ENCODE results near the gene TMEM138. TPM values are rescaled to one million over a fixed set of nuclear protein-coding genes. Genes with fewer than 3 reads are reported as not detected.

The TMEM138 gene
- total and polyA plus RNA-seq, 9 donors = 21.5 to 115 (median 53.4) TPM

GRCh38 chr11:61349189-61349751 is 12.9 kb upstream of the TMEM138 start:
- Histone ChIP-seq H3K27ac (no peak overlapping the region), H3K36me3 (no peaks in the 10 kb centered on the region), H3K4me3 (no peak overlapping the region), H3K27me3 (no peaks in the 10 kb centered on the region), H3K9me3 (no peaks in the 10 kb centered on the region), H3K4me1 (ENCODE audit: insufficient read depth) (peaks cover 15% of the 10 kb centered on the region)
- 84 to 89% (median 86%) methylated on average over 12 of the region's 12 CpGs for WGBS, 3 donors
- TF ChIP-seq EP300 (IDR thresholded peaks at IDR 0.05) (no peak), POLR2A (IDR thresholded peaks at IDR 0.05) (no peak)
- TF ChIP-seq, protein P1, sequence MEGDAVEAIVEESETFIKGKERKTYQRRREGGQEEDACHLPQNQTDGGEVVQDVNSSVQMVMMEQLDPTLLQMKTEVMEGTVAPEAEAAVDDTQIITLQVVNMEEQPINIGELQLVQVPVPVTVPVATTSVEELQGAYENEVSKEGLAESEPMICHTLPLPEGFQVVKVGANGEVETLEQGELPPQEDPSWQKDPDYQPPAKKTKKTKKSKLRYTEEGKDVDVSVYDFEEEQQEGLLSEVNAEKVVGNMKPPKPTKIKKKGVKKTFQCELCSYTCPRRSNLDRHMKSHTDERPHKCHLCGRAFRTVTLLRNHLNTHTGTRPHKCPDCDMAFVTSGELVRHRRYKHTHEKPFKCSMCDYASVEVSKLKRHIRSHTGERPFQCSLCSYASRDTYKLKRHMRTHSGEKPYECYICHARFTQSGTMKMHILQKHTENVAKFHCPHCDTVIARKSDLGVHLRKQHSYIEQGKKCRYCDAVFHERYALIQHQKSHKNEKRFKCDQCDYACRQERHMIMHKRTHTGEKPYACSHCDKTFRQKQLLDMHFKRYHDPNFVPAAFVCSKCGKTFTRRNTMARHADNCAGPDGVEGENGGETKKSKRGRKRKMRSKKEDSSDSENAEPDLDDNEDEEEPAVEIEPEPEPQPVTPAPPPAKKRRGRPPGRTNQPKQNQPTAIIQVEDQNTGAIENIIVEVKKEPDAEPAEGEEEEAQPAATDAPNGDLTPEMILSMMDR (IDR thresholded peaks at IDR 0.05) = no peak
- DNase-seq = peak in 1 of 5 donors; percentile 32
- intact Hi-C loops (cut with DNase I) = no loop called here

GRCh38 chr11:61349916-61350315 is 12.3 kb upstream of the TMEM138 start:
- Histone ChIP-seq H3K36me3 (no peaks in the 10 kb centered on the region), H3K27ac (no peak overlapping the region), H3K27me3 (no peaks in the 10 kb centered on the region), H3K4me1 (ENCODE audit: insufficient read depth) (peaks cover 15% of the 10 kb centered on the region), H3K9me3 (no peaks in the 10 kb centered on the region), H3K4me3 (no peak overlapping the region)
- TF ChIP-seq EP300 (IDR thresholded peaks at IDR 0.05) = no peak
- TF ChIP-seq, protein P1 (IDR thresholded peaks at IDR 0.05) = no peak
- TF ChIP-seq POLR2A (IDR thresholded peaks at IDR 0.05) = no peak
- no peak for DNase-seq
- intact Hi-C loops (cut with DNase I) = no loop called here
- 90 to 94% (median 91%) methylated on average over 10 of the region's 10 CpGs for WGBS, 3 donors

DNA sequence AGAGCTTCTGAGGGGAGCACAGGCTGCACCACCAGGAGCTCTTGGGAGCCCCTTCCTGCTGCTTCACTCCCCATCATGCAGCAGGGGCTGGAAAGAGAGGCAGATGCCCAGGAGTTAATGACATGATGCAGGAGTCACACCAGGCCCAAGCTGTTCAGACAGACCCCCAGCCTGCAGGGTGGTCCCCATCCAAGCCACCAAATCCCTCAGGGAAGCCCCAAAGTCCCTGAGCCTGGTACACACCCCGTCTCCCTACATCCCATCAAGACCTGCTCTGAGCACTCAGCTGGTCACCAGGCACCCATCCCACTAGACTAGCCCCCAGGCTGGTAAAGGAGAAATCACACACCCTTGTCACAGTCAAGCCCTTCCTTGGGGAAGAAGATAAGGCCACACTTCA is 11.8 kb upstream of the TMEM138 start:
- Histone ChIP-seq H3K9me3 (no peaks in the 10 kb centered on the region), H3K4me1 (ENCODE audit: insufficient read depth) (peaks cover 12% of the 10 kb centered on the region), H3K27me3 (no peaks in the 10 kb centered on the region), H3K27ac (no peak overlapping the region), H3K4me3 (no peak overlapping the region), H3K36me3 (no peaks in the 10 kb centered on the region)
- 89 to 94% (median 90%) methylated on average over 1 of the region's 1 CpG for WGBS, 3 donors
- TF ChIP-seq, protein P1 (IDR thresholded peaks at IDR 0.05) = no peak
- TF ChIP-seq EP300 (IDR thresholded peaks at IDR 0.05) = no peak
- TF ChIP-seq POLR2A (IDR thresholded peaks at IDR 0.05) = no peak
- DNase-seq = peak in 1 of 5 donors; percentile 12
- intact Hi-C loops (cut with DNase I) = no loop called here

- no peak for TF ChIP-seq EP300 (IDR thresholded peaks at IDR 0.05)
- TF ChIP-seq, protein P1 (IDR thresholded peaks at IDR 0.05) = no peak
- no peak for TF ChIP-seq POLR2A (IDR thresholded peaks at IDR 0.05)
- WGBS, 3 donors = 78 to 96% (median 89%) methylated on average over 8 of the region's 8 CpGs
- H3K4me1 ChIP-seq (ENCODE audit: insufficient read depth) = peaks cover 7% of the 10 kb centered on the region
- H3K9me3 ChIP-seq = no peaks in the 10 kb centered on the region
- H3K27ac ChIP-seq = no peak overlapping the region
- H3K4me3 ChIP-seq = no peak overlapping the region
- H3K27me3 ChIP-seq = no peaks in the 10 kb centered on the region
- intact Hi-C loops (cut with DNase I) = no loop called here
- H3K36me3 ChIP-seq = no peaks in the 10 kb centered on the region
- DNase-seq = peak in 1 of 5 donors; percentile 10
Measured at GRCh38 chr11:61350803-61351202, 11.4 kb upstream of the TMEM138 start.
